Left ventricle myocardium inferior (tissue), 1 donor: ENCODE results near the gene FMN1. TPM values are rescaled to one million over a fixed set of nuclear protein-coding genes. Genes with fewer than 3 reads are reported as not detected.

ENCODE experiments used
- DNase-seq: peaks from one replicate; pipeline ENCODE4 v3.0.0-alpha.2; 2020
- H3K27ac ChIP-seq: fragments of 200-600 bp; replicated peaks from 2 replicates; pipeline ENCODE4 v1.8.0; 2021
- H3K27me3 ChIP-seq: fragments of 200-600 bp; 2 replicates; pipeline ENCODE4 v1.8.0; 2021; ENCODE audit warnings: low read depth
- H3K36me3 ChIP-seq: fragments of 200-600 bp; 2 replicates; pipeline ENCODE4 v1.8.0; 2021
- H3K4me1 ChIP-seq: fragments of 200-600 bp; 2 replicates; pipeline ENCODE4 v1.8.0; 2021
- H3K4me3 ChIP-seq: fragments of 200-600 bp; 2 replicates; pipeline ENCODE4 v1.8.0; 2021; ENCODE audit warnings: mild to moderate bottlenecking, moderate library complexity
- H3K9me3 ChIP-seq: fragments of 200-600 bp; replicated peaks from 2 replicates; pipeline ENCODE4 v1.8.0; 2021
- intact Hi-C: fragments of 100-400 bp; cut with micrococcal nuclease; formaldehyde crosslinking; loops from one replicate; pipeline ENCODE4 v1.11.0; 2022
- total RNA-seq: library from RNA; stranded (reverse); fragmentation: NEBNext Ultra II Directional; extraction: Animal tissue kit (Norgen Biotek cat#: 25700); gene quantifications from one replicate; pipeline ENCODE4 v1.2.1, GENCODE V29; 2021
- TF ChIP-seq, protein P1 (sequence below): fragments of 200-600 bp; IDR thresholded peaks from 2 replicates; pipeline ENCODE4 v1.8.0; 2021; ENCODE audit warnings: antibody characterized with exemption, mild to moderate bottlenecking, borderline replicate concordance
- donor health status: DM: no; HTN: yes; CAD: no; lungs with severe emphysema.

The FMN1 gene
- total RNA-seq, 1 donor from 2014 or later = 4.5 TPM

DNA sequence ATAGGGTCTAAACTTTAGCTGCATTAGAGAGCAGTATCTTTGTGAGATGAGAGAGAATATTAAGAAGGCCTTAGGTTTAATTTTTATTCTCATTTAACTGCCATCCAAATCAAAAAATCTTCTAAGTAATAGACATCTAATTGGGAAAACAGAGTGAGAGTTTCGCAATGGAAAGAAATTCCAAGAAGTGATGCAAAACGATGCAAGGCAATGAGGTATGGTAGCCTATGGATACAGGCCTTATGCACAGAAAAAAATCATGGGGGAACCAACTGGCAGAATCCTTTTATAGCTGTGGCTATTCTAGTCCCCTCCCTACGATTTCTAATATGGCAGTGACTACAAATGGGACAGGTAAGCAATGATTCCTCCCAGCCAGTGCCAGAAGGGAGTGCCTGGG, 250.8 kb downstream of the FMN1 start:
- no peak overlapping the region for H3K4me3 ChIP-seq
- DNase-seq = no peak
- intact Hi-C loops = no loop called here
- H3K4me1 ChIP-seq = peaks cover 14% of the 10 kb centered on the region
- no peak overlapping the region for H3K27ac ChIP-seq
- TF ChIP-seq, protein P1, sequence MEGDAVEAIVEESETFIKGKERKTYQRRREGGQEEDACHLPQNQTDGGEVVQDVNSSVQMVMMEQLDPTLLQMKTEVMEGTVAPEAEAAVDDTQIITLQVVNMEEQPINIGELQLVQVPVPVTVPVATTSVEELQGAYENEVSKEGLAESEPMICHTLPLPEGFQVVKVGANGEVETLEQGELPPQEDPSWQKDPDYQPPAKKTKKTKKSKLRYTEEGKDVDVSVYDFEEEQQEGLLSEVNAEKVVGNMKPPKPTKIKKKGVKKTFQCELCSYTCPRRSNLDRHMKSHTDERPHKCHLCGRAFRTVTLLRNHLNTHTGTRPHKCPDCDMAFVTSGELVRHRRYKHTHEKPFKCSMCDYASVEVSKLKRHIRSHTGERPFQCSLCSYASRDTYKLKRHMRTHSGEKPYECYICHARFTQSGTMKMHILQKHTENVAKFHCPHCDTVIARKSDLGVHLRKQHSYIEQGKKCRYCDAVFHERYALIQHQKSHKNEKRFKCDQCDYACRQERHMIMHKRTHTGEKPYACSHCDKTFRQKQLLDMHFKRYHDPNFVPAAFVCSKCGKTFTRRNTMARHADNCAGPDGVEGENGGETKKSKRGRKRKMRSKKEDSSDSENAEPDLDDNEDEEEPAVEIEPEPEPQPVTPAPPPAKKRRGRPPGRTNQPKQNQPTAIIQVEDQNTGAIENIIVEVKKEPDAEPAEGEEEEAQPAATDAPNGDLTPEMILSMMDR = no peak
- no peaks in the 10 kb centered on the region for H3K36me3 ChIP-seq
- no peaks in the 10 kb centered on the region for H3K9me3 ChIP-seq
- no peaks in the 10 kb centered on the region for H3K27me3 ChIP-seq

GRCh38 chr15:32942401-32942841, 252.1 kb downstream of the FMN1 start:
- H3K9me3 ChIP-seq = no peaks in the 10 kb centered on the region
- no peaks in the 10 kb centered on the region for H3K36me3 ChIP-seq
- H3K4me3 ChIP-seq = no peak overlapping the region
- intact Hi-C loops = no loop called here
- H3K27me3 ChIP-seq = no peaks in the 10 kb centered on the region
- H3K27ac ChIP-seq = peak overlapping the region; percentile 28
- no peak for DNase-seq
- TF ChIP-seq, protein P1 = no peak
- peaks cover 14% of the 10 kb centered on the region for H3K4me1 ChIP-seq

GRCh38 chr15:32941823-32942222, 252.7 kb downstream of the FMN1 start:
- no peaks in the 10 kb centered on the region for H3K36me3 ChIP-seq
- no peaks in the 10 kb centered on the region for H3K9me3 ChIP-seq
- H3K4me1 ChIP-seq = peaks cover 14% of the 10 kb centered on the region
- TF ChIP-seq, protein P1 = no peak
- no peak for DNase-seq
- peak overlapping the region; percentile 28 for H3K27ac ChIP-seq
- no peaks in the 10 kb centered on the region for H3K27me3 ChIP-seq
- no peak overlapping the region for H3K4me3 ChIP-seq
- intact Hi-C loops = no loop called here

- TF ChIP-seq, protein P1 = no peak
- H3K27ac ChIP-seq = no peak overlapping the region
- H3K27me3 ChIP-seq = no peaks in the 10 kb centered on the region
- H3K9me3 ChIP-seq = no peaks in the 10 kb centered on the region
- H3K4me3 ChIP-seq = no peak overlapping the region
- intact Hi-C loops = loop anchor here (10.0 kb wide), 1 partner anchor 272 kb away; no protein-coding TSS in a partner anchor
- no peaks in the 10 kb centered on the region for H3K36me3 ChIP-seq
- DNase-seq = no peak
- H3K4me1 ChIP-seq = peaks cover 5% of the 10 kb centered on the region
Measured at GRCh38 chr15:32936976-32937375, 257.5 kb downstream of the FMN1 start.

DNA sequence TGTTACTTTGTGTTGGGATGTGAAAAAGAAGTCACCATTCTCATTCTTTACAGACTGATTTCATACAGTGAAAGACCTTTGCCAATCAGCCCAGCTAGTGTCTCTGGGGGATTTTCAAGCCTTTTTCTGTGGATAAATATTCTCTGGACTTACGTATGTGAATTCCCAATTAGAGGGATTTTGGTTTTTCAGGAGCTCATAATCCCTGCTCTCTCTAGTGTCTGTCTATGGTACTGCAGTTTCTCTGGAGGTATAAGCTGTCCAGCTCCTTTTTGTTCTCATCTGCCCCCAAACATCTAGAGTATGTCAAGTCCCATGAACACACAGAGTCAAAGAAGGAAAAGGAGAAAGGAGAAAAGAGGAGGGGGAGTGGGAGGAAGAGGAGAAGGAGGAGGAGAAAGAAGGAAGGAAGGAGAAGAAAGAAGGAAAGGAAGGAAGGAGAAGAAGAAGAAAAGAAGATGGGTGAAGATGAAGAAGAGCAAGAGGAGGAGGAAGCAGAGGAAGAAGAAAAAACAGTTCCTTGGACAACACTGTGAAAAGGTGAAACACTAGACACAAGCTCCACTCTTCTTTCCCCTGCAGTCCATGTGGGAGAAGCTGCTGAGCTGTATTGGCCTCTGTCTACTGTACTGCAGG, 258.1 kb downstream of the FMN1 start:
- intact Hi-C loops = loop anchor here (10.0 kb wide), 1 partner anchor 272 kb away; no protein-coding TSS in a partner anchor
- no peak for DNase-seq
- H3K36me3 ChIP-seq = no peaks in the 10 kb centered on the region

More for the DNA sequence above, 258.1 kb downstream of the FMN1 start:
- TF ChIP-seq, protein P1 = peak; percentile 51
- Histone ChIP-seq H3K27ac (no peak overlapping the region), H3K27me3 (no peaks in the 10 kb centered on the region), H3K4me1 (no peaks in the 10 kb centered on the region), H3K9me3 (peaks cover under 1% of the 10 kb centered on the region), H3K4me3 (no peak overlapping the region)
